SJSA1 (cell line): ENCODE data around the gene TULP1. TPM values are rescaled to one million over a fixed set of nuclear protein-coding genes. Genes with fewer than 3 reads are reported as not detected.

ENCODE experiments used
- DNase-seq, 2 experiments: peaks; one replicate each; pipeline ENCODE4 v3.0.0-alpha.2; 2015 to 2020; ENCODE audit warnings: low spot score in 2 of 2, low read depth in 1 of 2
- H3K27ac ChIP-seq: fragments of 250-450 bp; sonication (Bioruptor Pico); 2 replicates; pipeline ENCODE4 v1.5.1; 2020; ENCODE audit warnings: mild to moderate bottlenecking, moderate library complexity
- H3K27me3 ChIP-seq: fragments of 250-450 bp; sonication (Bioruptor Pico); replicated peaks from 2 replicates; pipeline ENCODE4 v1.5.1; 2020; ENCODE audit warnings: mild to moderate bottlenecking, moderate library complexity
- H3K36me3 ChIP-seq: fragments of 250-450 bp; sonication (Bioruptor Pico); 2 replicates; pipeline ENCODE4 v1.5.1; 2020; ENCODE audit warnings: mild to moderate bottlenecking
- H3K4me1 ChIP-seq: fragments of 250-450 bp; sonication (Bioruptor Pico); replicated peaks from 2 replicates; pipeline ENCODE4 v1.6.1; 2021; ENCODE audit warnings: mild to moderate bottlenecking
- H3K4me3 ChIP-seq: fragments of 250-450 bp; sonication (Bioruptor Pico); 2 replicates; pipeline ENCODE4 v1.5.1; 2020; ENCODE audit warnings: mild to moderate bottlenecking
- H3K9me3 ChIP-seq: fragments of 250-450 bp; sonication (Bioruptor Pico); replicated peaks from 2 replicates; pipeline ENCODE4 v1.5.1; 2020; ENCODE audit warnings: mild to moderate bottlenecking
- total RNA-seq: library from RNA; depleted of rRNA; stranded (reverse); fragments of >200 nt; shearing (Covaris generic); gene quantifications from 2 replicates; pipeline ENCODE4 v1.2.3, GENCODE V29; 2014

The TULP1 gene
- total RNA-seq, 1 experiment from 2014 or later, result not detected

GRCh38 chr6:35468980-35469750 lies 43.5 kb downstream of the TULP1 start:
- H3K4me1 ChIP-seq, result peaks cover 34% of the 10 kb centered on the region
- DNase-seq, result peak in 1 of 2 experiments; percentile 27
- peak overlapping the region; percentile 83 for H3K4me3 ChIP-seq
- no peaks in the 10 kb centered on the region for H3K27me3 ChIP-seq
- no peaks in the 10 kb centered on the region for H3K9me3 ChIP-seq
- H3K27ac ChIP-seq, result peak overlapping the region; percentile 77
- peaks cover 80% of the 10 kb centered on the region for H3K36me3 ChIP-seq

- Histone ChIP-seq H3K27me3 (no peaks in the 10 kb centered on the region), H3K4me3 (peak within 1 kb of the TSS; percentile 83), H3K36me3 (peaks cover 77% of the 10 kb centered on the region), H3K4me1 (peaks cover 34% of the 10 kb centered on the region), H3K9me3 (no peaks in the 10 kb centered on the region), H3K27ac (peak within 1 kb of the TSS; percentile 77)
- peak; percentile 93 to 97 for DNase-seq
Measured at GRCh38 chr6:35468181-35468979, 44.3 kb downstream of the TULP1 start, which contains the start of gene RPL10A. Gene RPL10A, plus strand, starts transcription at chr6:35468401. Its CDS starts 34 bp downstream, at chr6:35468435.

- Histone ChIP-seq H3K9me3 (no peaks in the 10 kb centered on the region), H3K27ac (no peak overlapping the region), H3K27me3 (no peaks in the 10 kb centered on the region), H3K4me1 (peaks cover 16% of the 10 kb centered on the region), H3K4me3 (no peak overlapping the region), H3K36me3 (peaks cover 63% of the 10 kb centered on the region)
- no peak for DNase-seq
Measured at GRCh38 chr6:35465646-35466045, 47.0 kb downstream of the TULP1 start.

GRCh38 chr6:35463292-35463691 lies 49.4 kb downstream of the TULP1 start:
- no peaks in the 10 kb centered on the region for H3K27me3 ChIP-seq
- H3K4me1 ChIP-seq, result peaks cover 6% of the 10 kb centered on the region
- no peak overlapping the region for H3K4me3 ChIP-seq
- H3K36me3 ChIP-seq, result peaks cover 58% of the 10 kb centered on the region
- H3K27ac ChIP-seq, result no peak overlapping the region
- no peaks in the 10 kb centered on the region for H3K9me3 ChIP-seq
- no peak for DNase-seq

- Histone ChIP-seq H3K27ac (no peak overlapping the region), H3K36me3 (peaks cover 68% of the 10 kb centered on the region), H3K27me3 (no peaks in the 10 kb centered on the region), H3K4me3 (no peak overlapping the region), H3K4me1 (no peaks in the 10 kb centered on the region), H3K9me3 (no peaks in the 10 kb centered on the region)
- no peak for DNase-seq
Measured at GRCh38 chr6:35461270-35461669, 51.4 kb downstream of the TULP1 start.

GRCh38 chr6:35457907-35458306 lies 54.8 kb downstream of the TULP1 start:
- no peaks in the 10 kb centered on the region for H3K27me3 ChIP-seq
- no peak overlapping the region for H3K4me3 ChIP-seq
- DNase-seq, result no peak
- peaks cover 59% of the 10 kb centered on the region for H3K36me3 ChIP-seq
- no peak overlapping the region for H3K27ac ChIP-seq
- H3K4me1 ChIP-seq, result peaks cover 3% of the 10 kb centered on the region
- H3K9me3 ChIP-seq, result no peaks in the 10 kb centered on the region

GRCh38 chr6:35454391-35455110 lies 58.1 kb downstream of the TULP1 start:
- no peak overlapping the region for H3K27ac ChIP-seq
- H3K4me1 ChIP-seq, result peaks cover 15% of the 10 kb centered on the region
- H3K9me3 ChIP-seq, result no peaks in the 10 kb centered on the region
- DNase-seq, result no peak
- H3K36me3 ChIP-seq, result peaks cover 46% of the 10 kb centered on the region
- no peak overlapping the region for H3K4me3 ChIP-seq
- no peaks in the 10 kb centered on the region for H3K27me3 ChIP-seq

- Histone ChIP-seq H3K4me1 (peaks cover 18% of the 10 kb centered on the region), H3K36me3 (peaks cover 35% of the 10 kb centered on the region), H3K27ac (no peak overlapping the region), H3K4me3 (peak overlapping the region; percentile 75), H3K9me3 (no peaks in the 10 kb centered on the region), H3K27me3 (no peaks in the 10 kb centered on the region)
- no peak for DNase-seq
Measured at GRCh38 chr6:35453236-35453635, 59.5 kb downstream of the TULP1 start.

GRCh38 chr6:35452183-35453090 lies 60.3 kb downstream of the TULP1 start, which contains the start of gene FANCE:
Gene FANCE, plus strand, starts transcription at chr6:35452338. Its CDS starts 208 bp downstream, at chr6:35452546.
- Histone ChIP-seq H3K9me3 (no peaks in the 10 kb centered on the region), H3K36me3 (peaks cover 27% of the 10 kb centered on the region), H3K27ac (peak within 1 kb of the TSS; percentile 44; the same call in 1 of the 2 replicates), H3K4me3 (peak within 1 kb of the TSS; percentile 75), H3K27me3 (no peaks in the 10 kb centered on the region), H3K4me1 (peaks cover 18% of the 10 kb centered on the region)
- DNase-seq, result peak; percentile 95

- no peaks in the 10 kb centered on the region for H3K9me3 ChIP-seq
- H3K27ac ChIP-seq, result no peak overlapping the region
- H3K4me3 ChIP-seq, result peak overlapping the region; percentile 75
- H3K27me3 ChIP-seq, result no peaks in the 10 kb centered on the region
- peaks cover 18% of the 10 kb centered on the region for H3K4me1 ChIP-seq
- DNase-seq, result no peak
- H3K36me3 ChIP-seq, result peaks cover 19% of the 10 kb centered on the region
Measured at GRCh38 chr6:35451354-35452182, 61.1 kb downstream of the TULP1 start.

- Histone ChIP-seq H3K27ac (no peak overlapping the region), H3K27me3 (no peaks in the 10 kb centered on the region), H3K4me1 (peaks cover 18% of the 10 kb centered on the region), H3K4me3 (no peak overlapping the region), H3K9me3 (no peaks in the 10 kb centered on the region), H3K36me3 (peaks cover 5% of the 10 kb centered on the region; the same call in 1 of the 2 replicates)
- peak in 1 of 2 experiments; percentile 77 for DNase-seq
Measured at GRCh38 chr6:35449287-35449881, 63.3 kb downstream of the TULP1 start.

GRCh38 chr6:35448191-35448590 lies 64.5 kb downstream of the TULP1 start:
- no peak overlapping the region for H3K27ac ChIP-seq
- no peak for DNase-seq
- H3K4me1 ChIP-seq, result peaks cover 17% of the 10 kb centered on the region
- no peak overlapping the region for H3K4me3 ChIP-seq
- H3K27me3 ChIP-seq, result no peaks in the 10 kb centered on the region
- 0 out of 2 replicates have a peak, but pooled peaks cover 5% of the 10 kb centered on the region for H3K36me3 ChIP-seq
- no peaks in the 10 kb centered on the region for H3K9me3 ChIP-seq
